ENCODE results near the gene FIBCD1.

FIBCD1 gene

DNA sequence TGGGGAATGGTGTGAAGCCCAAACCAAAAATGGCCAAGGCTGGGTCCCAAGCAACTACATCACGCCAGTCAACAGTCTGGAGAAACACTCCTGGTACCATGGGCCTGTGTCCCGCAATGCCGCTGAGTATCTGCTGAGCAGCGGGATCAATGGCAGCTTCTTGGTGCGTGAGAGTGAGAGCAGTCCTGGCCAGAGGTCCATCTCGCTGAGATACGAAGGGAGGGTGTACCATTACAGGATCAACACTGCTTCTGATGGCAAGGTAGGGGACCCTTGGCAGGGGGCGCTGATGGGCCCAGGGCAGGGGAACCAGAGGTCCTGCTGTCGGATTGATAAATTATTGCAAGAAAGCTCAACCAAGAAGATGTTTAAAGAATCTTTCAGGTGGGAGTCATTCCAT lies 84.2 kb downstream of the FIBCD1 start:
- no peak for DNase-seq

- no peak for DNase-seq
Observed at GRCh38 chr9:130854092-130854491, 85.0 kb downstream of the FIBCD1 start.

- DNase-seq: no peak
Observed at GRCh38 chr9:130852801-130853200, 86.2 kb downstream of the FIBCD1 start.

All from activated T-cell treated with anti-CD3 and anti-CD28 coated beads for 4 hours (primary cell).